Measurements from ENCODE around the gene KPRP.

KPRP gene

GRCh38 chr1:152801333-152801732, 43.5 kb downstream of the KPRP start:
- TF ChIP-seq GATA1 (IDR thresholded peaks at IDR 0.05; ENCODE audit: low read depth, low read length) = no peak
- TF ChIP-seq POLR2A (IDR thresholded peaks at IDR 0.05; ENCODE audit: low read length) = no peak
- no peak for DNase-seq

GRCh38 chr1:152806576-152806975, 48.8 kb downstream of the KPRP start, which contains the start of gene LCE1C:
TSS of gene LCE1C (minus strand) at chr1:152806651. CDS start at chr1:152805478, 1,173 bp downstream.
- no peak for TF ChIP-seq POLR2A (IDR thresholded peaks at IDR 0.05; ENCODE audit: low read length)
- no peak for TF ChIP-seq GATA1 (IDR thresholded peaks at IDR 0.05; ENCODE audit: low read depth, low read length)

GRCh38 chr1:152811050-152811449, 53.2 kb downstream of the KPRP start:
- TF ChIP-seq GATA1 (IDR thresholded peaks at IDR 0.05; ENCODE audit: low read depth, low read length) (no peak), POLR2A (IDR thresholded peaks at IDR 0.05; ENCODE audit: low read length) (no peak)
- DNase-seq = no peak

More at GRCh38 chr1:152806576-152806975, 48.8 kb downstream of the KPRP start, which contains the start of gene LCE1C:
- DNase-seq = no peak

Measured in erythroblast (primary cell).